ENCODE data around the gene RPS3. TPM values are rescaled to one million over a fixed set of nuclear protein-coding genes. Genes with fewer than 3 reads are reported as not detected.

The RPS3 gene
- total RNA-seq, 1 experiment from 2014 or later: 1,630 TPM

DNA sequence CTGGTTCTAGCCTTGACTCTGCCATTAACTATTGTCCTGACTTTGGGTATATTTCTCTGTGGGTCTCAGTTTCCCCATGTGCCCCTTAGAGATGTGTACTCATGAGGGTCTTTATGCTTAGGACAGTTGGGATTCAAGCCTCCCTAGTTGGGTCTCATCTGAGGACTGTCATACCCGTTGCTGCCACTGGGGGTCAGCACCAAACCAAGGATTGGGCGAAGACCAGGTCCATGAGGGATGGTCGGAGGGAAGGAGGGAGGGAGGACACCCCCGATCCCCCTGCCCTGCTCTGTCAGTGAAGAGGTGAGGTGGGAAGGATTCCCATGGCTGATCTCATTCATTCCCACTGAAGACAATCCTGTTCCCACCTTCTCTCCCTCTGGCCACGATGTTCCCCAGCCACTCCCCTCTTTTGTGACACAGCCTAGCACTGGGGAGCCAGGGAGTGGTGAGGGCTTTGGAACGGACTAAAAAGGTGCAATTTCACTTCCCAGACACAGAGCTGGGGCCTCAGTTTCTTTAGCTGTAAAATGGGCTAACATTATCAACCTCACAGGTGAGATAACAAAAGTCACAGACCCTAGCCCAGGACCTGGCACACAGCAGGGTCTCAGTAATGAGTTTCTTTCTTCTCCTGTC, 46.1 kb downstream of the RPS3 start:
- DNase-seq (ENCODE audit: low read depth): peak; percentile 31
- in situ Hi-C loops (cut with HindIII; ENCODE audit: low pct_unique_long_range_greater_than_20kb, low sequenced_read_pairs): no loop called here

- in situ Hi-C loops (cut with HindIII; ENCODE audit: low pct_unique_long_range_greater_than_20kb, low sequenced_read_pairs): no loop called here
- DNase-seq (ENCODE audit: low read depth): no peak
Observed at GRCh38 chr11:75447415-75447814, 48.1 kb downstream of the RPS3 start.

DNA sequence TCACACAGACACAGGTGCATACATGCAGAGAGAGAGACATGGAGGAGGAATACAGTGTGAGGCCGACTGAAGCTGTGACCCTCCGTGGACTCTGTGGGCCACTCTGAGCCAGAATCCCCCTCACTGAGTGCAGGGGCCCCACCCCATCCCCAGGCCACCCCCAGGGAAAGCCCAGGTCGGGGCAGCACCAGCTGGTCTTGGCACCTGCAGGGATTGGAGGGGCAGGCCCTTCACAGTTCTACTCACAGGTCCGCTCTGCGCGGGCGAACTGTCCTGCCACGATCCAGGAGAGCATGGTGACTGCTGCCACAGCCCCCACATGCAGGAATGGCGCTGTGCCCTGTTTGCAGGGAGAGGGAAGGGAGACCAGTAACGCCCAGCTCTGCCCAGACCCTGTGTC, 50.0 kb downstream of the RPS3 start:
- DNase-seq (ENCODE audit: low read depth): no peak
- in situ Hi-C loops (cut with HindIII; ENCODE audit: low pct_unique_long_range_greater_than_20kb, low sequenced_read_pairs): no loop called here

GRCh38 chr11:75449776-75450175, 50.5 kb downstream of the RPS3 start:
- DNase-seq (ENCODE audit: low read depth): no peak
- in situ Hi-C loops (cut with HindIII; ENCODE audit: low pct_unique_long_range_greater_than_20kb, low sequenced_read_pairs): no loop called here

GRCh38 chr11:75450236-75450635, 50.9 kb downstream of the RPS3 start:
- in situ Hi-C loops (cut with HindIII; ENCODE audit: low pct_unique_long_range_greater_than_20kb, low sequenced_read_pairs): no loop called here
- DNase-seq (ENCODE audit: low read depth): no peak

DNA sequence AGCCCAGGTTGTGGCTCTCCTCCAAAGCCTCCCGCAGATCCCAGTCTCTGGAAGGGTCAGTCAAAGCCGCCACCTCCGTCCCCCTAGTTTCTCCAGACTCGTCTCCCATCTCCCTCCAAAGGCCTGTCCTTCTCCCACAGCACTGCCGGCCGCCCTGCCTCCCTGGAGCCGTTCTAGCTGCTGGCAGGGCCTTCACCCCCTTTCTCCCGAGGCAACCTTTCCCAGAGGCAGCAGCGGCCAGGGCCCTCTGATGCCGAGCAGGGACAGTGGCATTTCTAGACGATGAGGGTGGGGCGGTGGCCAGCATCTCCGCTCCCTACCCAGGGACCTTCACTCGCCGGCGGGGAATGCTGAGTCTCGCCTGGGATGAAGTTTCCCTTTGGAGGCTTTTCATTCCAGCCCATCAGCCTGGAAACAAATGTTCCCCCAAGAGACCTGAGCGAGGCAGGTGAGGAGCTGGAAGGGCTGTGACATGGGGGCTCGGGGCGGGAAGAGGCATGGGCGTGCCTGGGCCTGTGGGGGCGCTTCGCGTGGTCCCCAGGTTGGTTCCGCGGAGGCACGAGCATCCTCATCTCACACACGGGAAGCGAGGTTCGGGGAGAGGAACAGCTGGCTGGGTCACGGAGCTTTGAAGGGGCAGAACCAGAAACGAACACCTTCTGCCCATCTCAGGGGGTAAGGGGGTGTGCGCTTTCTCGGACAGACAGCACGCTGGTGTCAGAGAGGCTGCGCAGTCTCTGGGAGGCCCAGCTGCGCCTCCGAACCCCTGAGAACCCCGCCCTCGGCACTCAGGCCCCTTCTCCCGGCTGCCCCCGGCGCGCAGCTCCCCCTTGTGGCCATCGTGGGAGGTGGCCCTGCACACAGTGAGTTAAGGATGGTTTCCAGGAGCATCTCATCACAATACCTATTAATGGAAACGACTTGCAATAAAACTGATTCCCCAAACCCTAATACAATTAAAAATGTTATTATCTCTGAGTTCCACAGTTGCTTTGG, 51.8 kb downstream of the RPS3 start:
- DNase-seq (ENCODE audit: low read depth): no peak

GRCh38 chr11:75453916-75454655, 54.8 kb downstream of the RPS3 start:
- no peak for DNase-seq (ENCODE audit: low read depth)
- in situ Hi-C loops (cut with HindIII; ENCODE audit: low pct_unique_long_range_greater_than_20kb, low sequenced_read_pairs): no loop called here

More for the DNA sequence above, 51.8 kb downstream of the RPS3 start:
- in situ Hi-C loops (cut with HindIII; ENCODE audit: low pct_unique_long_range_greater_than_20kb, low sequenced_read_pairs): no loop called here

- no peak for DNase-seq (ENCODE audit: low read depth)
- in situ Hi-C loops (cut with HindIII; ENCODE audit: low pct_unique_long_range_greater_than_20kb, low sequenced_read_pairs): no loop called here
Observed at GRCh38 chr11:75454987-75455386, 55.7 kb downstream of the RPS3 start.

Other genes starting within 250 kb of the RPS3 start
- 5.0 and 15.6 TPM in 2 replicates for gene SLCO2B1, start 248.4 kb upstream of the RPS3 start, total RNA-seq (2014; rRNA removed; shearing (Covaris generic); ENCODE audit: low replicate concordance)
- not detected in 2 replicates for gene TPBGL, start 158.7 kb upstream of the RPS3 start, total RNA-seq (2014; rRNA removed; shearing (Covaris generic); ENCODE audit: low replicate concordance)
- gene ARRB1, start 47.9 kb upstream of the RPS3 start, total RNA-seq (2014; rRNA removed; shearing (Covaris generic); ENCODE audit: low replicate concordance): 23.1 and 34.9 TPM in 2 replicates
- gene KLHL35, start 33.7 kb downstream of the RPS3 start, total RNA-seq (2014; rRNA removed; shearing (Covaris generic); ENCODE audit: low replicate concordance): not detected in 2 replicates
- 1.6 and 2.8 TPM in 2 replicates for gene GDPD5, start 126.4 kb downstream of the RPS3 start, total RNA-seq (2014; rRNA removed; shearing (Covaris generic); ENCODE audit: low replicate concordance)
- 51.3 and 72.5 TPM in 2 replicates for gene SERPINH1, start 162.7 kb downstream of the RPS3 start, total RNA-seq (2014; rRNA removed; shearing (Covaris generic); ENCODE audit: low replicate concordance)

Measured in Caki2 (cell line).